HCT116 (cell line): ENCODE data around the gene RAPSN. TPM values are rescaled to one million over a fixed set of nuclear protein-coding genes. Genes with fewer than 3 reads are reported as not detected.

Experiments used
- ATAC-seq: fragments of 200-7000 bp; cut with Tn5 transposase; 2 replicates; pipeline ENCODE4 v1.9.1; 2020; ENCODE audit warnings: mild to moderate bottlenecking, moderate library complexity
- BruUV-seq: library from RNA; stranded (reverse); fragments of 400-500 nt; replicated peaks from 2 replicates; lab custom pipeline; 2021; lab: Mats Ljungman, UMichigan
- CTCF ChIA-PET: fragments of 300-600 bp; sonication (Branson Sonifier 250); formaldehyde crosslinking; loops from one replicate; lab custom pipeline; 2021; ENCODE audit warnings: antibody characterized with exemption; lab: Charles Lee
- POLR2A ChIA-PET: fragments of 300-600, 350-600 bp; sonication (Branson Sonifier 250); formaldehyde crosslinking; loops from one replicate; lab custom pipeline; 2021; ENCODE audit warnings: antibody characterized with exemption; lab: Charles Lee
- RAD21 ChIA-PET, 2 experiments: fragments of 300-600 bp; sonication (Branson Sonifier 250); formaldehyde crosslinking; loops; one replicate each; lab custom pipeline; 2023; ENCODE audit warnings: low total read pairs in 2 of 2; ENCODE audit not compliant: uncharacterized antibody in 2 of 2, unreplicated experiment in 2 of 2, low non-redundant PET in 1 of 2; lab: Charles Lee
- DNase-seq: peaks from one replicate; pipeline ENCODE4 v3.0.0-alpha.2; 2010; ENCODE audit warnings: low read depth, low spot score
- H2AFZ ChIP-seq: fragments of 200-600 bp; shearing (Covaris generic), sonication (generic); 2 replicates; pipeline ENCODE4 v1.6.1; 2017; ENCODE audit warnings: low read depth, mixed run types, mixed read lengths, antibody characterized with exemption, low read length; ENCODE audit not compliant: poor library complexity, severe bottlenecking
- H3K27ac ChIP-seq: 2 replicates; pipeline ENCODE4 v1.5.1; 2012; ENCODE audit warnings: low read depth, low read length
- H3K27me3 ChIP-seq: fragments of 200-600 bp; sonication (generic); 2 replicates; pipeline ENCODE4 v1.6.1; 2016; ENCODE audit warnings: mixed run types, low read length, mixed read lengths; ENCODE audit not compliant: insufficient read depth
- H3K36me3 ChIP-seq, 2 experiments: fragments of 200-500 bp in 1 of 2; fragments of 200-600 bp in 1 of 2; sonication (Bioruptor generic) in 1 of 2; sonication (generic) in 1 of 2; 2 replicates each; pipeline versions ENCODE4 v1.5.1 to v1.6.1; 2014 to 2016; ENCODE audit warnings: low read length in 2 of 2, inconsistent platforms in 1 of 2, mixed read lengths in 1 of 2, mixed run types in 1 of 2; ENCODE audit not compliant: insufficient read depth in 2 of 2, control insufficient read depth in 1 of 2
- H3K4me1 ChIP-seq, 2 experiments: fragments of 200-600 bp in 1 of 2; sonication (generic) in 1 of 2; 2 replicates each; pipeline versions ENCODE4 v1.5.1 to v1.6.1; 2012 to 2017; ENCODE audit warnings: low read length in 2 of 2, inconsistent platforms in 1 of 2, mild to moderate bottlenecking in 1 of 2, mixed read lengths in 1 of 2, mixed run types in 1 of 2, moderate library complexity in 1 of 2; ENCODE audit not compliant: insufficient read depth in 2 of 2, control insufficient read depth in 1 of 2
- H3K4me2 ChIP-seq: fragments of 200-600 bp; sonication (generic); 2 replicates; pipeline ENCODE4 v1.6.1; 2017; ENCODE audit warnings: mixed run types, low read length, mixed read lengths
- H3K4me3 ChIP-seq, 2 experiments: fragments of 200-600 bp in 1 of 2; sonication (generic) in 1 of 2; replicated peaks in 1 of 2; 2 replicates each; pipeline ENCODE4 v1.5.1; 2011 to 2016; ENCODE audit warnings: low read length in 2 of 2, control low read depth in 1 of 2, low read depth in 1 of 2, mild to moderate bottlenecking in 1 of 2, mixed read lengths in 1 of 2, mixed run types in 1 of 2
- H3K79me2 ChIP-seq: fragments of 200-600 bp; sonication (generic); 2 replicates; pipeline ENCODE4 v1.6.1; 2017; ENCODE audit warnings: mild to moderate bottlenecking, mixed run types, low read length, moderate library complexity, mixed read lengths; ENCODE audit not compliant: insufficient read depth
- H3K9ac ChIP-seq: fragments of 200-600 bp; sonication (generic); 2 replicates; pipeline ENCODE4 v1.6.1; 2016; ENCODE audit warnings: low read length, mixed read lengths
- H3K9me2 ChIP-seq: fragments of 200-600 bp; sonication (generic), shearing (Covaris generic); 2 replicates; pipeline ENCODE4 v1.6.1; 2017; ENCODE audit warnings: mixed run types, mild to moderate bottlenecking, moderate library complexity; ENCODE audit not compliant: insufficient read depth
- H3K9me3 ChIP-seq, 2 experiments: fragments of 200-500 bp in 1 of 2; fragments of 200-600 bp in 1 of 2; sonication (Bioruptor generic) in 1 of 2; sonication (generic) in 1 of 2; 2 replicates each; pipeline ENCODE4 v1.6.1; 2014 to 2017; ENCODE audit warnings: low read length in 2 of 2, mixed read lengths in 2 of 2, inconsistent platforms in 1 of 2, low read depth in 1 of 2, mild to moderate bottlenecking in 1 of 2, mixed run types in 1 of 2, moderate library complexity in 1 of 2; ENCODE audit not compliant: control insufficient read depth in 1 of 2, insufficient read depth in 1 of 2
- H4K20me1 ChIP-seq: fragments of 200-600 bp; sonication (generic), shearing (Covaris generic); 2 replicates; pipeline ENCODE4 v1.6.1; 2017; ENCODE audit warnings: mixed run types, mild to moderate bottlenecking, moderate library complexity; ENCODE audit not compliant: insufficient read depth
- ATF3 ChIP-seq: IDR thresholded peaks from 2 replicates; pipeline ENCODE4 v1.6.1; 2012
- ELF1 ChIP-seq: IDR thresholded peaks from 2 replicates; pipeline ENCODE4 v1.6.1; 2012; ENCODE audit warnings: low read depth, borderline replicate concordance
- EZH2 ChIP-seq: fragments of 200-600 bp; sonication (generic); IDR thresholded peaks from 2 replicates; pipeline ENCODE4 v1.6.1; 2017; ENCODE audit warnings: antibody characterized with exemption, mixed run types
- EZH2phosphoT487 ChIP-seq: fragments of 200-600 bp; IDR thresholded peaks from 2 replicates; pipeline ENCODE4 v1.6.1; 2018; ENCODE audit warnings: antibody characterized with exemption, borderline replicate concordance
- JUND ChIP-seq: IDR thresholded peaks from 2 replicates; pipeline ENCODE4 v1.6.1; 2012
- POLR2AphosphoS5 ChIP-seq: IDR thresholded peaks from 2 replicates; pipeline ENCODE4 v1.6.1; 2011; ENCODE audit warnings: mild to moderate bottlenecking, low read depth, low read length, moderate library complexity
- RAD21 ChIP-seq: IDR thresholded peaks from 2 replicates; pipeline ENCODE4 v1.6.1; 2012; ENCODE audit warnings: low read depth, mild to moderate bottlenecking
- SIN3A ChIP-seq: IDR thresholded peaks from 2 replicates; pipeline ENCODE4 v1.6.1; 2012; ENCODE audit warnings: low read depth
- SRF ChIP-seq: IDR thresholded peaks from 2 replicates; pipeline ENCODE4 v1.6.1; 2012; ENCODE audit warnings: low read depth
- YY1 ChIP-seq: IDR thresholded peaks from 2 replicates; pipeline ENCODE4 v1.6.1; 2011; ENCODE audit warnings: low read length, low read depth, moderate library complexity, mild to moderate bottlenecking; ENCODE audit not compliant: insufficient replicate concordance; ENCODE audit errors: extremely low read depth
- ZFX ChIP-seq: fragments of 450-650 bp; IDR thresholded peaks from 2 replicates; pipeline ENCODE4 v1.6.1; 2017
- intact Hi-C: fragments of 100-400 bp; cut with micrococcal nuclease; formaldehyde crosslinking; loops from 2 replicates; pipeline ENCODE4 v1.10.0; 2022
- total RNA-seq: library from RNA; stranded (reverse); gene quantifications from one replicate; pipeline ENCODE4 v1.2.1, GENCODE V29; 2021; ENCODE audit not compliant: unreplicated experiment
- TF ChIP-seq, protein P1 (sequence below), 3 experiments: fragments of 200-600 bp in 1 of 3; sonication (generic) in 1 of 3; IDR thresholded peaks in 2 of 3; conservative IDR thresholded peaks in 1 of 3; 2 replicates each; pipeline ENCODE4 v1.5.1; 2012 to 2017; ENCODE audit warnings: low read depth in 2 of 3, low read length in 2 of 3, antibody characterized with exemption in 1 of 3, borderline replicate concordance in 1 of 3, control low read depth in 1 of 3, mild to moderate bottlenecking in 1 of 3, mixed read lengths in 1 of 3, mixed run types in 1 of 3, moderate library complexity in 1 of 3; ENCODE audit not compliant: insufficient read depth in 1 of 3
- TF ChIP-seq, protein P2 (sequence below): IDR thresholded peaks from 2 replicates; pipeline ENCODE4 v1.6.1; 2012; ENCODE audit warnings: low read depth
- TF ChIP-seq, protein P3 (sequence below): IDR thresholded peaks from 2 replicates; pipeline ENCODE4 v1.6.1; 2011; ENCODE audit warnings: mild to moderate bottlenecking, low read length, moderate library complexity; ENCODE audit not compliant: insufficient replicate concordance; ENCODE audit errors: extremely low read depth

Gene RAPSN
- total RNA-seq, 1 experiment from 2014 or later: 0.57 TPM

GRCh38 chr11:47478651-47479329, 29.9 kb upstream of the RAPSN start:
- Histone ChIP-seq H4K20me1 (no peaks in the 10 kb centered on the region), H3K79me2 (peaks cover 23% of the 10 kb centered on the region; the same call in 1 of the 2 replicates), H3K9me3 (no peaks in the 10 kb centered on the region), H3K4me3 (no peak overlapping the region), H3K36me3 (peaks cover 67 to 75% of the 10 kb centered on the region in 2 experiments), H3K4me2 (no peak overlapping the region), H3K9ac (no peak overlapping the region), H3K4me1 (no peaks in the 10 kb centered on the region), H3K9me2 (no peaks in the 10 kb centered on the region), H3K27ac (no peak overlapping the region), H2AFZ (no peak overlapping the region), H3K27me3 (no peaks in the 10 kb centered on the region)
- BruUV-seq: no TSS peak
- RAD21 ChIA-PET: no interaction called here
- DNase-seq (no peak), ATAC-seq (no peak)
- CTCF ChIA-PET: no interaction called here
- POLR2A ChIA-PET: no interaction called here
- intact Hi-C loops: no loop called here
- no peak for TF ChIP-seq RAD21
- TF ChIP-seq EZH2: no peak
- no peak for TF ChIP-seq ELF1
- TF ChIP-seq, protein P1, sequence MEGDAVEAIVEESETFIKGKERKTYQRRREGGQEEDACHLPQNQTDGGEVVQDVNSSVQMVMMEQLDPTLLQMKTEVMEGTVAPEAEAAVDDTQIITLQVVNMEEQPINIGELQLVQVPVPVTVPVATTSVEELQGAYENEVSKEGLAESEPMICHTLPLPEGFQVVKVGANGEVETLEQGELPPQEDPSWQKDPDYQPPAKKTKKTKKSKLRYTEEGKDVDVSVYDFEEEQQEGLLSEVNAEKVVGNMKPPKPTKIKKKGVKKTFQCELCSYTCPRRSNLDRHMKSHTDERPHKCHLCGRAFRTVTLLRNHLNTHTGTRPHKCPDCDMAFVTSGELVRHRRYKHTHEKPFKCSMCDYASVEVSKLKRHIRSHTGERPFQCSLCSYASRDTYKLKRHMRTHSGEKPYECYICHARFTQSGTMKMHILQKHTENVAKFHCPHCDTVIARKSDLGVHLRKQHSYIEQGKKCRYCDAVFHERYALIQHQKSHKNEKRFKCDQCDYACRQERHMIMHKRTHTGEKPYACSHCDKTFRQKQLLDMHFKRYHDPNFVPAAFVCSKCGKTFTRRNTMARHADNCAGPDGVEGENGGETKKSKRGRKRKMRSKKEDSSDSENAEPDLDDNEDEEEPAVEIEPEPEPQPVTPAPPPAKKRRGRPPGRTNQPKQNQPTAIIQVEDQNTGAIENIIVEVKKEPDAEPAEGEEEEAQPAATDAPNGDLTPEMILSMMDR (IDR thresholded peaks at IDR 0.05 in 2 of 3, conservative IDR thresholded peaks at IDR 0.05 in 1 of 3; ENCODE audit: borderline replicate concordance in 1 of 3, insufficient read depth in 1 of 3, low read depth in 2 of 3, low read length in 2 of 3): no peak
- no peak for TF ChIP-seq SIN3A
- no peak for TF ChIP-seq POLR2AphosphoS5
- TF ChIP-seq ZFX: no peak
- no peak for TF ChIP-seq SRF
- TF ChIP-seq, protein P2, sequence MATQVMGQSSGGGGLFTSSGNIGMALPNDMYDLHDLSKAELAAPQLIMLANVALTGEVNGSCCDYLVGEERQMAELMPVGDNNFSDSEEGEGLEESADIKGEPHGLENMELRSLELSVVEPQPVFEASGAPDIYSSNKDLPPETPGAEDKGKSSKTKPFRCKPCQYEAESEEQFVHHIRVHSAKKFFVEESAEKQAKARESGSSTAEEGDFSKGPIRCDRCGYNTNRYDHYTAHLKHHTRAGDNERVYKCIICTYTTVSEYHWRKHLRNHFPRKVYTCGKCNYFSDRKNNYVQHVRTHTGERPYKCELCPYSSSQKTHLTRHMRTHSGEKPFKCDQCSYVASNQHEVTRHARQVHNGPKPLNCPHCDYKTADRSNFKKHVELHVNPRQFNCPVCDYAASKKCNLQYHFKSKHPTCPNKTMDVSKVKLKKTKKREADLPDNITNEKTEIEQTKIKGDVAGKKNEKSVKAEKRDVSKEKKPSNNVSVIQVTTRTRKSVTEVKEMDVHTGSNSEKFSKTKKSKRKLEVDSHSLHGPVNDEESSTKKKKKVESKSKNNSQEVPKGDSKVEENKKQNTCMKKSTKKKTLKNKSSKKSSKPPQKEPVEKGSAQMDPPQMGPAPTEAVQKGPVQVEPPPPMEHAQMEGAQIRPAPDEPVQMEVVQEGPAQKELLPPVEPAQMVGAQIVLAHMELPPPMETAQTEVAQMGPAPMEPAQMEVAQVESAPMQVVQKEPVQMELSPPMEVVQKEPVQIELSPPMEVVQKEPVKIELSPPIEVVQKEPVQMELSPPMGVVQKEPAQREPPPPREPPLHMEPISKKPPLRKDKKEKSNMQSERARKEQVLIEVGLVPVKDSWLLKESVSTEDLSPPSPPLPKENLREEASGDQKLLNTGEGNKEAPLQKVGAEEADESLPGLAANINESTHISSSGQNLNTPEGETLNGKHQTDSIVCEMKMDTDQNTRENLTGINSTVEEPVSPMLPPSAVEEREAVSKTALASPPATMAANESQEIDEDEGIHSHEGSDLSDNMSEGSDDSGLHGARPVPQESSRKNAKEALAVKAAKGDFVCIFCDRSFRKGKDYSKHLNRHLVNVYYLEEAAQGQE: no peak
- TF ChIP-seq, protein P3, sequence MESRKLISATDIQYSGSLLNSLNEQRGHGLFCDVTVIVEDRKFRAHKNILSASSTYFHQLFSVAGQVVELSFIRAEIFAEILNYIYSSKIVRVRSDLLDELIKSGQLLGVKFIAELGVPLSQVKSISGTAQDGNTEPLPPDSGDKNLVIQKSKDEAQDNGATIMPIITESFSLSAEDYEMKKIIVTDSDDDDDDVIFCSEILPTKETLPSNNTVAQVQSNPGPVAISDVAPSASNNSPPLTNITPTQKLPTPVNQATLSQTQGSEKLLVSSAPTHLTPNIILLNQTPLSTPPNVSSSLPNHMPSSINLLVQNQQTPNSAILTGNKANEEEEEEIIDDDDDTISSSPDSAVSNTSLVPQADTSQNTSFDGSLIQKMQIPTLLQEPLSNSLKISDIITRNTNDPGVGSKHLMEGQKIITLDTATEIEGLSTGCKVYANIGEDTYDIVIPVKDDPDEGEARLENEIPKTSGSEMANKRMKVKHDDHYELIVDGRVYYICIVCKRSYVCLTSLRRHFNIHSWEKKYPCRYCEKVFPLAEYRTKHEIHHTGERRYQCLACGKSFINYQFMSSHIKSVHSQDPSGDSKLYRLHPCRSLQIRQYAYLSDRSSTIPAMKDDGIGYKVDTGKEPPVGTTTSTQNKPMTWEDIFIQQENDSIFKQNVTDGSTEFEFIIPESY: no peak
- no peak for TF ChIP-seq ATF3
- no peak for TF ChIP-seq YY1
- no peak for TF ChIP-seq JUND
- no peak for TF ChIP-seq EZH2phosphoT487
